Uterus (tissue), 4 donors: ENCODE results near the gene ENO2. TPM values are rescaled to one million over a fixed set of nuclear protein-coding genes. Genes with fewer than 3 reads are reported as not detected.
"Not testable (repeated sequence)": the region's sequence is repeated elsewhere in the genome, so short reads cannot be mapped to it uniquely, and the experiment has no call there.

ENCODE experiments used
- DNase-seq, 2 donors: peaks; one replicate each; pipeline ENCODE4 v3.0.0-alpha.2; 2019 to 2020
- H3K27ac ChIP-seq, 2 donors: fragments of 200-600 bp; sonication (generic); 1 replicate in 1 of 2; 2 replicates in 1 of 2; pipeline ENCODE4 v1.5.1; 2016 to 2018
- H3K27me3 ChIP-seq, 2 donors: fragments of 200-600 bp; sonication (generic); one replicate each; pipeline ENCODE4 v1.5.1; 2018 to 2019; ENCODE audit warnings: control low read depth in 1 of 2
- H3K36me3 ChIP-seq, 2 donors: fragments of 200-600 bp; sonication (generic); one replicate each; pipeline ENCODE4 v1.5.1; 2019; ENCODE audit warnings: control low read depth in 1 of 2
- H3K4me1 ChIP-seq, 2 donors: fragments of 200-600 bp; sonication (generic); one replicate each; pipeline ENCODE4 v1.5.1; 2018 to 2019; ENCODE audit warnings: control low read depth in 1 of 2
- H3K4me3 ChIP-seq, 2 donors: fragments of 200-600 bp; sonication (generic); 1 replicate in 1 of 2; 2 replicates in 1 of 2; pipeline ENCODE4 v1.5.1; 2018 to 2019; ENCODE audit warnings: mild to moderate bottlenecking in 1 of 2
- H3K9me3 ChIP-seq, 2 donors: fragments of 200-600 bp; sonication (generic); one replicate each; pipeline ENCODE4 v1.5.1; 2019; ENCODE audit warnings: control low read depth in 1 of 2
- CTCF ChIP-seq, 4 experiments: fragments of 200-600 bp in 2 of 4; fragments of 450-650 bp in 2 of 4; sonication (generic) in 2 of 4; IDR thresholded peaks; one replicate each; pipeline ENCODE4 v1.5.1; 2016 to 2019; ENCODE audit warnings: antibody characterized with exemption in 4 of 4, mild to moderate bottlenecking in 2 of 4, moderate library complexity in 1 of 4
- POLR2A ChIP-seq, 2 donors: fragments of 450-650 bp; IDR thresholded peaks; one replicate each; pipeline ENCODE4 v1.6.1; 2016; ENCODE audit warnings: antibody characterized with exemption in 2 of 2, mild to moderate bottlenecking in 1 of 2, moderate library complexity in 1 of 2
- intact Hi-C: fragments of 100-400 bp; cut with DNase I; formaldehyde crosslinking; loops from one replicate; pipeline ENCODE4 v1.15.1; 2023; ENCODE audit warnings: low total_unique reads
- total RNA-seq, 4 donors: library from RNA; depleted of rRNA in 3 of 4; stranded (reverse); fragments of >200 nt in 3 of 4; gene quantifications; one replicate each; pipeline versions ENCODE4 v1.1.0 to v1.2.4, GENCODE V29; 2014 to 2023
- donor health status: DM: yes; HTN: yes; CAD: no.

The ENO2 gene
- total RNA-seq, result 10 to 100 TPM in 3 of 4 donors, 1 to 10 TPM in 1; 9.7 to 84.7 (median 24.4) TPM

GRCh38 chr12:6914246-6914946 is at the start of gene ENO2:
Gene ENO2, plus strand, starts transcription at chr12:6914580. Its CDS starts 1,253 bp downstream, at chr12:6915833.
- no peaks in the 10 kb centered on the region for H3K4me1 ChIP-seq
- H3K27me3 ChIP-seq, result no peaks in the 10 kb centered on the region
- H3K36me3 ChIP-seq, result no peaks in the 10 kb centered on the region
- no peak for TF ChIP-seq CTCF (IDR thresholded peaks at IDR 0.05)
- TF ChIP-seq POLR2A (IDR thresholded peaks at IDR 0.05), result peak in 1 of 2 donors; percentile 57
- peak within 1 kb of the TSS; percentile 64 to 72 for H3K4me3 ChIP-seq
- H3K9me3 ChIP-seq, result no peaks in the 10 kb centered on the region
- intact Hi-C loops, result no loop called here
- peak; percentile 80 to 83 for DNase-seq
- H3K27ac ChIP-seq, result peak within 1 kb of the TSS; percentile 88

- H3K9me3 ChIP-seq, H3K4me3 ChIP-seq, H3K36me3 ChIP-seq, H3K27ac ChIP-seq, DNase-seq, intact Hi-C loops, H3K27me3 ChIP-seq: not testable (repeated sequence)
- peaks cover 5 to 13% of the 10 kb centered on the region in 2 donors for H3K4me1 ChIP-seq
These were observed 49.1 kb upstream of the ENO2 start for GRCh38 chr12:6865307-6865706.

- no peak for TF ChIP-seq CTCF (IDR thresholded peaks at IDR 0.05)
- TF ChIP-seq POLR2A (IDR thresholded peaks at IDR 0.05), result no peak
These were observed 48.0 kb upstream of the ENO2 start for GRCh38 chr12:6866163-6866919.

GRCh38 chr12:6866920-6867412 is 47.4 kb upstream of the ENO2 start:
- Histone ChIP-seq H3K27me3 (no peaks in the 10 kb centered on the region), H3K4me1 (peaks cover 10 to 24% of the 10 kb centered on the region in 2 donors), H3K9me3 (no peaks in the 10 kb centered on the region), H3K27ac (peak overlapping the region; percentile 94 to 97), H3K4me3 (peak overlapping the region; percentile 67 to 75), H3K36me3 (no peaks in the 10 kb centered on the region)
- no peak for DNase-seq
- intact Hi-C loops, result no loop called here
- TF ChIP-seq CTCF (IDR thresholded peaks at IDR 0.05), result no peak
- no peak for TF ChIP-seq POLR2A (IDR thresholded peaks at IDR 0.05)

More at GRCh38 chr12:6866163-6866919, 48.0 kb upstream of the ENO2 start:
- no peaks in the 10 kb centered on the region for H3K9me3 ChIP-seq
- intact Hi-C loops, result no loop called here
- DNase-seq, result peak in 1 of 2 donors; percentile 49
- no peaks in the 10 kb centered on the region for H3K36me3 ChIP-seq
- H3K27ac ChIP-seq, result peak overlapping the region; percentile 94 to 97
- H3K4me1 ChIP-seq, result peaks cover 5 to 18% of the 10 kb centered on the region in 2 donors
- H3K27me3 ChIP-seq, result no peaks in the 10 kb centered on the region
- H3K4me3 ChIP-seq, result peak overlapping the region in 1 of 2 donors; percentile 75

GRCh38 chr12:6867413-6868210 is 46.8 kb upstream of the ENO2 start, which contains the start of gene TPI1:
Gene TPI1, plus strand, starts transcription at chr12:6867531. Its CDS starts 36 bp downstream, at chr12:6867567.
- intact Hi-C loops, result no loop called here
- no peaks in the 10 kb centered on the region for H3K36me3 ChIP-seq
- peaks cover 10 to 25% of the 10 kb centered on the region in 2 donors for H3K4me1 ChIP-seq

More at GRCh38 chr12:6867413-6868210, 46.8 kb upstream of the ENO2 start, which contains the start of gene TPI1:
- peak; percentile 87 to 89 for DNase-seq
- TF ChIP-seq CTCF (IDR thresholded peaks at IDR 0.05), result peak in 1 of 4 experiments; percentile 28
- TF ChIP-seq POLR2A (IDR thresholded peaks at IDR 0.05), result peak; percentile 94 to 98
- Histone ChIP-seq H3K9me3 (no peaks in the 10 kb centered on the region), H3K27me3 (no peaks in the 10 kb centered on the region), H3K4me3 (peak within 1 kb of the TSS; percentile 67 to 75), H3K27ac (peak within 1 kb of the TSS; percentile 94 to 97)
